Measurements from ENCODE around the gene AHRR. TPM values are rescaled to one million over a fixed set of nuclear protein-coding genes. Genes with fewer than 3 reads are reported as not detected.
"Not testable (repeated sequence)": the region's sequence is repeated elsewhere in the genome, so short reads cannot be mapped to it uniquely, and the experiment has no call there.

Gene AHRR
- total RNA-seq: 5.1 and 6.1 TPM in 2 replicates

DNA sequence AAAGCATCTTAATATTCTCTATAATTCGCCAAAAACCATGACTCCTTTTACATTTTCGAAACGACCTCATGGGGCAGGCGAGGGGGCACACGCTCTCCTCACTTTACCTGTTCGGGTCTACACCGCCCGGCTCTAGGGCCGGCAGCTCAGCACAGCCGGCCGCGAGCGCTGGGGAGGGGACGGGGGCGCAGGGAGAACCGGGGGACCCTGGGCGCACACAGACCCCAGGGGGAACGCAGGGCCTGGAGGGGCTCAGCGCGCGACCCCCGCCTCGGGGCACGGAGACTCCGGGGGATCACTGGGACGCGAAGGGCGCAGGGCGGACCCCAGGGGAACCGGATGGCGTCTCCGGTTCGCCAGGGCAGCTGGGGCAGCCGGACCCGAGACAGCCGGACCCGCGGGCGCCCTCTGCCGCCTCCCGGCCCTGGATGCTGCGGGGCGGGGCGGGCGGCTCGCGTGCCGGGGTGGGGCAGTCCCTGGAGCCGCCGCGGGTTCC is at the start of gene AHRR:
Gene AHRR, plus strand, starts transcription at position 485 of the 496 bp plus-strand sequence. CDS start 22,189 bp downstream, outside the sequence.
- Mint-ChIP-seq H3K27me3 (peaks cover 29% of the 10 kb centered on the region), H3K36me3 (ENCODE audit: low read depth) (peaks cover 2% of the 10 kb centered on the region), H3K27ac (no peak within 1 kb of the TSS), H3K4me1 (peaks cover 21% of the 10 kb centered on the region), H3K9me3 (no peaks in the 10 kb centered on the region), H3K4me3 (peak within 1 kb of the TSS; percentile 74)
- TF ChIP-seq, protein P1, sequence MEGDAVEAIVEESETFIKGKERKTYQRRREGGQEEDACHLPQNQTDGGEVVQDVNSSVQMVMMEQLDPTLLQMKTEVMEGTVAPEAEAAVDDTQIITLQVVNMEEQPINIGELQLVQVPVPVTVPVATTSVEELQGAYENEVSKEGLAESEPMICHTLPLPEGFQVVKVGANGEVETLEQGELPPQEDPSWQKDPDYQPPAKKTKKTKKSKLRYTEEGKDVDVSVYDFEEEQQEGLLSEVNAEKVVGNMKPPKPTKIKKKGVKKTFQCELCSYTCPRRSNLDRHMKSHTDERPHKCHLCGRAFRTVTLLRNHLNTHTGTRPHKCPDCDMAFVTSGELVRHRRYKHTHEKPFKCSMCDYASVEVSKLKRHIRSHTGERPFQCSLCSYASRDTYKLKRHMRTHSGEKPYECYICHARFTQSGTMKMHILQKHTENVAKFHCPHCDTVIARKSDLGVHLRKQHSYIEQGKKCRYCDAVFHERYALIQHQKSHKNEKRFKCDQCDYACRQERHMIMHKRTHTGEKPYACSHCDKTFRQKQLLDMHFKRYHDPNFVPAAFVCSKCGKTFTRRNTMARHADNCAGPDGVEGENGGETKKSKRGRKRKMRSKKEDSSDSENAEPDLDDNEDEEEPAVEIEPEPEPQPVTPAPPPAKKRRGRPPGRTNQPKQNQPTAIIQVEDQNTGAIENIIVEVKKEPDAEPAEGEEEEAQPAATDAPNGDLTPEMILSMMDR (IDR thresholded peaks at IDR 0.05): no peak
- CTCF ChIA-PET: interaction anchor here (2.3 kb wide), 1 partner anchor 109 kb away, joined by 9 read pairs; no protein-coding TSS in a partner anchor
- peak; percentile 44 for DNase-seq
- POLR2A ChIA-PET: interaction anchor here (0.7 kb wide), 1 partner anchor 104 kb away, joined by 3 read pairs; no protein-coding TSS in a partner anchor
- intact Hi-C loops (cut with micrococcal nuclease): no loop called here
- ATAC-seq (ENCODE audit: low read depth): peak; percentile 42

DNA sequence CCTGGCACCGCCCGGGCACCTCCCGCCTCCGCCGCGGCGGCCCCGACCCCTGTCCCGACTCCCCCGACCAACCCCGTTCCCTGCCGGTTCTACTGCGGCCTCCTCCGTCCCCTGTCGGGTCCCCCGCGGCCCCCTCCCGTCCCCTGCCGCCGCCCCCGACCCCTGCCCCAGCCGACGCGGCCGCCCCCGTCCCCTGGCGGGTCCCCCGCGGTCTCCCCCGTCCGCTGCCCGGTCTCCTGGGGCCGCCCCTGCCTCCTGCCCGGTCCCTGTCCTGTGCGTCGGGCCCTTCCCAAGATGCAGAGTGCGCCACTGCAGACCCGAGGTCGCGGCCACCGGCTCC is 49.7 kb upstream of the AHRR start:
- Mint-ChIP-seq H3K4me1 (peaks cover 22% of the 10 kb centered on the region), H3K36me3 (ENCODE audit: low read depth) (peaks cover 42% of the 10 kb centered on the region), H3K27ac (peak overlapping the region; percentile 81), H3K4me3 (peak overlapping the region; percentile 92)
- CTCF ChIA-PET, H3K27me3 Mint-ChIP-seq, DNase-seq, H3K9me3 Mint-ChIP-seq: not testable (repeated sequence)
- peak; percentile 9 for ATAC-seq (ENCODE audit: low read depth)
- POLR2A ChIA-PET: interaction anchor here (0.9 to 2.7 kb wide), 9 partner anchors 11 to 273 kb away, joined by 3 to 22 read pairs (median 5); partner anchors contain the start of genes CCDC127, EXOC3 and SDHA
- intact Hi-C loops (cut with micrococcal nuclease): loop anchor here (1.0 to 5.0 kb wide), 5 partner anchors 53 to 1361 kb away; partner anchors contain the start of genes CCDC127, EXOC3 and SDHA

DNA sequence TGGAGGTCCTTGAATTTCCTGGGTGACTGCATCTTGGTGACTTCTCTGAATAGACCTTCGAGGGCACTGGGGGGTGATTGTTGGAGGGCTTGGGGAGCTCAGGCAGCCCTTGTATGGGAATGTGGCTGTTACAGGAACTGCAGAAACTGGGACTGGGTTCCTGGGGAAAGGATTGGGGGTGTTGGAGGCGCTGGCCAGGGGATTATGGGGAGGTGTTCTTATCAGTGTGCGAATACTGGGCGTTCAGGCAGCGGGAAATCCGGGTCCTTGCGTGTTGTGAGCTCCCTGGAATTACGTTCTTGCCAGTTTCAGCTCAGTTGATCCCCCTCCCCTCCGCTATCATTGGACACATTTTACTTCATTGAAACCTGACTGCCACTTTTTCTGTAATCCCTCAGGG is 48.4 kb upstream of the AHRR start:
- H3K36me3 Mint-ChIP-seq (ENCODE audit: low read depth): peaks cover 37% of the 10 kb centered on the region
- DNase-seq; POLR2A ChIA-PET; H3K27ac Mint-ChIP-seq; H3K27me3 Mint-ChIP-seq; CTCF ChIA-PET; H3K9me3 Mint-ChIP-seq; ATAC-seq (ENCODE audit: low read depth): not testable (repeated sequence)
- H3K4me1 Mint-ChIP-seq: peaks cover 22% of the 10 kb centered on the region
- intact Hi-C loops (cut with micrococcal nuclease): loop anchor here (5.0 kb wide), 1 partner anchor 1359 kb away; no protein-coding TSS in a partner anchor
- H3K4me3 Mint-ChIP-seq: peak overlapping the region; percentile 17

DNA sequence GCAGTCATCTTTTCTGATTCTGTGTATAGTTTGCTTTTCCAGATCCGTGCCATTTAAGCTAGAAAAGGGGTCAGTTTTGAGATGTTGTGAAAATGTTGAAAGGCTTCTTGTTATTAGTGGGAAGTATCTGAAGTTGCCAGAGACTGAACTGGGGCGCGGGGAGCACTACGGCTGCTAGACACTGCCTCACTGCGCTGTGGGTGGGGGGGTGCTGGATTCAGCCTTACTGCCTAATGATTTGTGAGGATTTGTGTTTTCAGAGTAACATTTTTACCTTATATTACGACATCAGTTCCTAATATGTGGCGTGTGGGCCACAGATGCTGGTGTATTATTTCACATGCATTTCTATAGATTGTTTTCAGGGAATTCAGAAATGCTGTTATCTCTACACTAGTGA is 48.0 kb upstream of the AHRR start:
- POLR2A ChIA-PET; DNase-seq; ATAC-seq (ENCODE audit: low read depth); CTCF ChIA-PET; H3K27ac Mint-ChIP-seq; H3K9me3 Mint-ChIP-seq; H3K27me3 Mint-ChIP-seq: not testable (repeated sequence)
- H3K4me1 Mint-ChIP-seq: peaks cover 22% of the 10 kb centered on the region
- H3K4me3 Mint-ChIP-seq: peak overlapping the region; percentile 17
- H3K36me3 Mint-ChIP-seq (ENCODE audit: low read depth): peaks cover 37% of the 10 kb centered on the region
- intact Hi-C loops (cut with micrococcal nuclease): loop anchor here (5.0 kb wide), 1 partner anchor 1359 kb away; no protein-coding TSS in a partner anchor

DNA sequence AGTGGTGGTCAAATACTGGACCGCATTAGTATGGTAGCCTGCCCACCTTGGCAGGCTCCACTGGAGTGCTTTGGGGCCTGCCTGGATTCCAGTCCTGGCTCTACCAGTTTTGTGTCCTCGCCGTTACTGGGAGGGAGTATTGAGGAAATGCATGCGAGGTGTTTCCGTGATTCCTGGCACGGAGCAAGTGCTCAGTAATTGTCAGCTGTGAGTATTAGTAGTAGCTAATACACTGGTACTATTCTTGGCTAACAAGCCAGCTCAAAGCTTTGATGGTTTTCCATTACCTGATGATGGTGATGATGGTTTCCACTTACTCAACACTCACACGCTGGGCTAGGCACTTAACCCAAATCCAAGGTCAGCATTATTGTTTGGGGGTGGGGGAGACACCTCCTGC is 47.2 kb upstream of the AHRR start:
- H3K27ac Mint-ChIP-seq; H3K9me3 Mint-ChIP-seq; DNase-seq; H3K4me3 Mint-ChIP-seq; ATAC-seq (ENCODE audit: low read depth); POLR2A ChIA-PET; H3K27me3 Mint-ChIP-seq; CTCF ChIA-PET: not testable (repeated sequence)
- Mint-ChIP-seq H3K4me1 (peaks cover 22% of the 10 kb centered on the region), H3K36me3 (ENCODE audit: low read depth) (peaks cover 40% of the 10 kb centered on the region)
- intact Hi-C loops (cut with micrococcal nuclease): loop anchor here (5.0 kb wide), 1 partner anchor 1358 kb away; no protein-coding TSS in a partner anchor

DNA sequence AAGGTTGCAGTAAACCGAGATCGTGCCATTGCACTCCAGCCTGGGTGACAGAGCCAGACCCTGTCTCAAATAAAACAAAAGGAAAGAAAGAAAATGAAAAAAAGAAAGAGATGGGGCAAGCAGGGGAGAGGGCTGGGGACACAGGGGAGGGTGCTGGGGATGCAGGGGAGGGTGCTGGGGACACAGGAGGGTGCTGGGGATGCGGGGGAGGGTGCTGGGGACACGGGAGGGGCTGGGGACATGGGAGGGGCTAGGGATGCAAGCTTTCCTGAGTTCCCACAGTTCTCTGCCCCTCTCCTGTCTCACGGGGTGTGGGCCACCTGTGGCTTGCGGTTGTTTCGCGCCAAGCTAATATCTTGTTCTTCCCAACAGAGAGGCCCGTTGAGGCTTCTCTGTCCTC is 42.9 kb upstream of the AHRR start:
- TF ChIP-seq, protein P1 (IDR thresholded peaks at IDR 0.05): no peak
- H3K4me3 Mint-ChIP-seq: no peak overlapping the region
- ATAC-seq (ENCODE audit: low read depth) (no peak), DNase-seq (no peak)
- H3K27ac Mint-ChIP-seq: no peak overlapping the region
- peaks cover 31% of the 10 kb centered on the region for H3K4me1 Mint-ChIP-seq
- H3K36me3 Mint-ChIP-seq (ENCODE audit: low read depth): peaks cover 60% of the 10 kb centered on the region
- ChIA-PET CTCF (no interaction called here), POLR2A (interaction anchor here (0.7 kb wide), 1 partner anchor 627 kb away, joined by 3 read pairs; no protein-coding TSS in a partner anchor)
- intact Hi-C loops (cut with micrococcal nuclease): no loop called here
- no peaks in the 10 kb centered on the region for H3K9me3 Mint-ChIP-seq
- H3K27me3 Mint-ChIP-seq: no peaks in the 10 kb centered on the region

DNA sequence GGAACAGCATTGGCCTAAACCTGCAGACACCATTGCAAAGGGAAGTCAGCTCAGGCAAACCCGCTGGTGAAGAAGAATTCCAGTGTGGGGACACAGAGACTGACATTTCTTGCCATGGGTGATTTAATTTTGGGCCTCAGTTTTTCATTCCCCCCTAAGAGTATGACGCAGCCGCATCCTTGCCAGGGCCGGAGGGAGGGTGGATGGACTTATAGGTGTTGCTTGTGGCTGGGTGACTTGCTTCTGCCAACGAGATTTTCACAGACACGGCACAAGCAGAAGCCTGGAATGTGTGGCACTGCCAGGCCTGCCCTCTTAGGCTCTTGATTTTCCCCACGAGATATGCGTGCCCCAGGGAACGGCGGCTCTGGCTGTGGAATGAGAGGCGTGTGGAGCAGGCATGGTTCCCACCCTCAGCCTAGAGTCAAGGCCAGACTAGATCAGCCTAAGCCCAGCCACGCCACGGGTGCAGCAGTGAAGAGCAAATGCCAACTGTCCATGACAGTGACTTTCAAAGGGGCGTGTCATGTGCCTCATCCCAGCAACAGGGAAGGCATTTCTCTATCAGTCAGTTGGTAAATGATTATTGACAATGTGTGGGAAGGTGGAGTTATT is 42.4 kb upstream of the AHRR start:
- Mint-ChIP-seq H3K36me3 (ENCODE audit: low read depth) (peaks cover 60% of the 10 kb centered on the region), H3K4me1 (peaks cover 35% of the 10 kb centered on the region)
- H3K27me3 Mint-ChIP-seq; H3K4me3 Mint-ChIP-seq; CTCF ChIA-PET; intact Hi-C loops (cut with micrococcal nuclease); ATAC-seq (ENCODE audit: low read depth); H3K9me3 Mint-ChIP-seq; DNase-seq; H3K27ac Mint-ChIP-seq: not testable (repeated sequence)
- POLR2A ChIA-PET: interaction anchor here (0.6 kb wide), 1 partner anchor 60 kb away, joined by 4 read pairs; no protein-coding TSS in a partner anchor

All from activated B cell treated with CpG ODN at 0.5 μM for 24 hours (primary cell).